Astrocyte (in vitro differentiated cells and primary cell): ENCODE results near the gene RUBCNL. TPM values are rescaled to one million over a fixed set of nuclear protein-coding genes. Genes with fewer than 3 reads are reported as not detected.

ENCODE experiments used
- DNase-seq: peaks from one replicate; pipeline ENCODE4 v3.0.0-alpha.2; 2010; ENCODE audit warnings: low read depth
- FAIRE-seq: peaks from 2 replicates; lab custom pipeline; 2011; peaks lifted over from hg19 to GRCh38; lab: Jason Lieb, UNC
- H2AFZ ChIP-seq: 2 replicates; pipeline ENCODE4 v1.6.0; 2012; ENCODE audit warnings: low read depth, low read length, inconsistent platforms
- H3K27ac ChIP-seq: 2 replicates; pipeline ENCODE4 v1.5.1; 2011; ENCODE audit warnings: low read depth, low read length, inconsistent platforms
- H3K27me3 ChIP-seq: 2 replicates; pipeline ENCODE4 v1.6.0; 2011; ENCODE audit warnings: low read length, inconsistent platforms; ENCODE audit not compliant: insufficient read depth
- H3K36me3 ChIP-seq: 2 replicates; pipeline ENCODE4 v1.5.1; 2011; ENCODE audit warnings: low read length, inconsistent platforms; ENCODE audit not compliant: insufficient read depth
- H3K4me1 ChIP-seq: 2 replicates; pipeline ENCODE4 v1.5.1; 2011; ENCODE audit warnings: low read length, inconsistent platforms; ENCODE audit not compliant: insufficient read depth
- H3K4me2 ChIP-seq: 2 replicates; pipeline ENCODE4 v1.6.0; 2012; ENCODE audit warnings: low read length, inconsistent platforms
- H3K4me3 ChIP-seq: 2 replicates; pipeline ENCODE4 v1.5.1; 2011; ENCODE audit warnings: low read depth, mild to moderate bottlenecking, low read length, inconsistent platforms; ENCODE audit not compliant: insufficient read depth
- H3K79me2 ChIP-seq: 2 replicates; pipeline ENCODE4 v1.6.0; 2012; ENCODE audit warnings: mild to moderate bottlenecking, low read length, inconsistent platforms; ENCODE audit not compliant: insufficient read depth
- H3K9ac ChIP-seq: 2 replicates; pipeline ENCODE4 v1.6.0; 2012; ENCODE audit warnings: mild to moderate bottlenecking, low read length, inconsistent platforms
- H3K9me3 ChIP-seq: 2 replicates; pipeline ENCODE4 v1.5.1; 2012; ENCODE audit warnings: low read depth, mild to moderate bottlenecking, low read length, inconsistent platforms; ENCODE audit not compliant: insufficient read depth
- H4K20me1 ChIP-seq: 2 replicates; pipeline ENCODE4 v1.6.0; 2012; ENCODE audit warnings: low read length, inconsistent platforms; ENCODE audit not compliant: insufficient read depth
- H3K27ac Mint-ChIP-seq: one replicate; pipeline ENCODE4 v1.8.0; 2021; ENCODE audit warnings: mild to moderate bottlenecking, mixed read lengths; ENCODE audit not compliant: unreplicated experiment
- H3K27me3 Mint-ChIP-seq: one replicate; pipeline ENCODE4 v1.8.0; 2021; ENCODE audit warnings: low read depth, mixed read lengths; ENCODE audit not compliant: unreplicated experiment
- H3K36me3 Mint-ChIP-seq: one replicate; pipeline ENCODE4 v1.8.0; 2021; ENCODE audit warnings: low read depth, mixed read lengths; ENCODE audit not compliant: unreplicated experiment
- H3K4me1 Mint-ChIP-seq: one replicate; pipeline ENCODE4 v1.8.0; 2021; ENCODE audit warnings: low read depth, mixed read lengths; ENCODE audit not compliant: unreplicated experiment
- H3K4me3 Mint-ChIP-seq: one replicate; pipeline ENCODE4 v1.8.0; 2021; ENCODE audit warnings: mild to moderate bottlenecking, moderate library complexity, mixed read lengths; ENCODE audit not compliant: unreplicated experiment
- H3K9me3 Mint-ChIP-seq: one replicate; pipeline ENCODE4 v1.8.0; 2021; ENCODE audit warnings: mild to moderate bottlenecking, mixed read lengths; ENCODE audit not compliant: unreplicated experiment
- CTCF ChIP-seq: IDR thresholded peaks from 2 replicates; pipeline ENCODE4 v1.5.1; 2011; ENCODE audit warnings: low read depth, mild to moderate bottlenecking, inconsistent platforms, low read length, moderate library complexity; ENCODE audit not compliant: insufficient read depth
- EZH2 ChIP-seq: IDR thresholded peaks from 2 replicates; pipeline ENCODE4 v1.6.1; 2012; ENCODE audit warnings: mild to moderate bottlenecking, low read length, inconsistent platforms; ENCODE audit not compliant: insufficient read depth
- total RNA-seq: library from RNA; stranded (reverse); gene quantifications from 2 replicates; pipeline ENCODE4 v1.2.1, GENCODE V29; 2021

Gene RUBCNL
- total RNA-seq, 1 donor from 2014 or later: 1.5 TPM

GRCh38 chr13:46382224-46382623, 4.8 kb downstream of the RUBCNL start:
- peaks cover 3% of the 10 kb centered on the region for H3K4me1 ChIP-seq
- H3K9me3 ChIP-seq: no peaks in the 10 kb centered on the region
- no peaks in the 10 kb centered on the region for H3K36me3 Mint-ChIP-seq
- H3K79me2 ChIP-seq: no peaks in the 10 kb centered on the region
- TF ChIP-seq CTCF: no peak
- TF ChIP-seq EZH2: no peak
- H3K4me3 ChIP-seq: no peak overlapping the region
- no peak overlapping the region for H3K4me2 ChIP-seq
- no peak for DNase-seq
- no peak overlapping the region for H3K9ac ChIP-seq
- no peaks in the 10 kb centered on the region for H3K9me3 Mint-ChIP-seq
- no peak overlapping the region for H3K4me3 Mint-ChIP-seq
- no peaks in the 10 kb centered on the region for H3K36me3 ChIP-seq
- H3K27me3 Mint-ChIP-seq: peaks cover 17% of the 10 kb centered on the region
- FAIRE-seq: no peak
- H2AFZ ChIP-seq: no peak overlapping the region
- H3K27ac Mint-ChIP-seq: no peak overlapping the region
- H3K27me3 ChIP-seq: peaks cover 27% of the 10 kb centered on the region
- no peaks in the 10 kb centered on the region for H4K20me1 ChIP-seq
- H3K27ac ChIP-seq: no peak overlapping the region
- H3K4me1 Mint-ChIP-seq: peaks cover 2% of the 10 kb centered on the region

- Mint-ChIP-seq H3K4me1 (no peaks in the 10 kb centered on the region), H3K36me3 (no peaks in the 10 kb centered on the region), H3K27me3 (peaks cover 8% of the 10 kb centered on the region), H3K4me3 (no peak overlapping the region), H3K27ac (no peak overlapping the region), H3K9me3 (no peaks in the 10 kb centered on the region)
- no peak overlapping the region for H3K27ac ChIP-seq
- H3K36me3 ChIP-seq: no peaks in the 10 kb centered on the region
- FAIRE-seq (no peak), DNase-seq (no peak)
- H3K27me3 ChIP-seq: peaks cover 12% of the 10 kb centered on the region
- H3K79me2 ChIP-seq: no peaks in the 10 kb centered on the region
- no peaks in the 10 kb centered on the region for H3K9me3 ChIP-seq
- no peak overlapping the region for H3K4me3 ChIP-seq
- H3K4me1 ChIP-seq: no peaks in the 10 kb centered on the region
- H2AFZ ChIP-seq: no peak overlapping the region
- no peaks in the 10 kb centered on the region for H4K20me1 ChIP-seq
- TF ChIP-seq EZH2 (no peak), CTCF (no peak)
- no peak overlapping the region for H3K4me2 ChIP-seq
- no peak overlapping the region for H3K9ac ChIP-seq
Measured at GRCh38 chr13:46380242-46380641, 6.8 kb downstream of the RUBCNL start.

GRCh38 chr13:46379611-46380010, 7.4 kb downstream of the RUBCNL start:
- H3K36me3 Mint-ChIP-seq: no peaks in the 10 kb centered on the region
- no peak for TF ChIP-seq EZH2
- no peak for TF ChIP-seq CTCF
- Histone ChIP-seq H4K20me1 (no peaks in the 10 kb centered on the region), H3K27me3 (peaks cover 6% of the 10 kb centered on the region), H3K27ac (no peak overlapping the region), H3K4me1 (no peaks in the 10 kb centered on the region), H3K4me3 (no peak overlapping the region), H3K9ac (no peak overlapping the region), H3K4me2 (no peak overlapping the region), H3K9me3 (no peaks in the 10 kb centered on the region), H3K79me2 (no peaks in the 10 kb centered on the region), H2AFZ (no peak overlapping the region), H3K36me3 (no peaks in the 10 kb centered on the region)
- H3K4me3 Mint-ChIP-seq: no peak overlapping the region
- H3K9me3 Mint-ChIP-seq: no peaks in the 10 kb centered on the region
- FAIRE-seq (no peak), DNase-seq (no peak)
- H3K27ac Mint-ChIP-seq: no peak overlapping the region
- H3K4me1 Mint-ChIP-seq: no peaks in the 10 kb centered on the region
- H3K27me3 Mint-ChIP-seq: peaks cover 4% of the 10 kb centered on the region
